Uterus (tissue), 2 donors: ENCODE measurements around the gene ST3GAL5.

Experiments used
- CTCF ChIP-seq, 4 experiments: fragments of 200-600 bp in 2 of 4; fragments of 450-650 bp in 2 of 4; sonication (generic) in 2 of 4; IDR thresholded peaks; one replicate each; pipeline ENCODE4 v1.5.1; 2016 to 2019; ENCODE audit warnings: antibody characterized with exemption in 4 of 4, mild to moderate bottlenecking in 2 of 4, moderate library complexity in 1 of 4
- POLR2A ChIP-seq, 2 donors: fragments of 450-650 bp; IDR thresholded peaks; one replicate each; pipeline ENCODE4 v1.6.1; 2016; ENCODE audit warnings: antibody characterized with exemption in 2 of 2, mild to moderate bottlenecking in 1 of 2, moderate library complexity in 1 of 2

- TF ChIP-seq CTCF (IDR thresholded peaks at IDR 0.05) (no peak), POLR2A (IDR thresholded peaks at IDR 0.05) (no peak)
Observed at GRCh38 chr2:85924522-85924921, 35.7 kb upstream of the ST3GAL5 start.
